Neural cell (in vitro differentiated cells): ENCODE measurements around the gene MAP2K6.

Experiments used
- MXI1 ChIP-seq: fragments of 450-650 bp; conservative IDR thresholded peaks from 2 replicates; pipeline ENCODE4 v1.6.1; 2014; ENCODE audit warnings: antibody characterized with exemption, mild to moderate bottlenecking; ENCODE audit not compliant: poor library complexity, severe bottlenecking
- POLR2AphosphoS5 ChIP-seq: IDR thresholded peaks from 2 replicates; pipeline ENCODE4 v1.6.1; 2012
- RAD21 ChIP-seq: fragments of 450-650 bp; conservative IDR thresholded peaks from 2 replicates; pipeline ENCODE4 v1.6.1; 2014; ENCODE audit warnings: antibody characterized with exemption, mild to moderate bottlenecking, moderate library complexity
- TAF1 ChIP-seq: IDR thresholded peaks from 2 replicates; pipeline ENCODE4 v1.6.1; 2012; ENCODE audit warnings: low read depth
- TF ChIP-seq, protein P1 (sequence below): fragments of 450-650 bp; IDR thresholded peaks from 2 replicates; pipeline ENCODE4 v1.5.1; 2014; ENCODE audit warnings: antibody characterized with exemption, mild to moderate bottlenecking, moderate library complexity; ENCODE audit not compliant: poor library complexity, severe bottlenecking
- TF ChIP-seq, protein P2 (sequence below): IDR thresholded peaks from 2 replicates; pipeline ENCODE4 v1.6.1; 2012; ENCODE audit warnings: borderline replicate concordance

DNA sequence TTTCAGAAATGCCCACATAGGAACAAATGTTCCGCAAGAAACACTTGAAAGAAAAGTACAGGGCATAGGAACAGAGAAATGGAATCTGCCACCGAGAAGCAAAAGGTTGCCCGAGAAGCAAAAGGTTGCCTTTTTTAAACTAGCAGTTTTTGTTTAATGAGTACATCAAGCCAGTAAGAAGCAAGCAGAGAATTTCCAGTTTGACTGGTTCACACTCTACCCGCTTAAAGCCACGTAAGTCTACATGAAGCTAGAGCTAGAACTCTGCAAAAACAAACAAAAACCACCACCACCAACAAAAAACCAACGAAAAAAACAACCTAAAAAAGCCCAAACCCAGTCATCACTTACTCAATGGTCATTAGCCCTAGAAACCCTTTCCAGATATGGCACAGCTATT lies 144.3 kb downstream of the MAP2K6 start:
- TF ChIP-seq POLR2AphosphoS5 (no peak), TAF1 (no peak), MXI1 (no peak), RAD21 (no peak)
- TF ChIP-seq, protein P1, sequence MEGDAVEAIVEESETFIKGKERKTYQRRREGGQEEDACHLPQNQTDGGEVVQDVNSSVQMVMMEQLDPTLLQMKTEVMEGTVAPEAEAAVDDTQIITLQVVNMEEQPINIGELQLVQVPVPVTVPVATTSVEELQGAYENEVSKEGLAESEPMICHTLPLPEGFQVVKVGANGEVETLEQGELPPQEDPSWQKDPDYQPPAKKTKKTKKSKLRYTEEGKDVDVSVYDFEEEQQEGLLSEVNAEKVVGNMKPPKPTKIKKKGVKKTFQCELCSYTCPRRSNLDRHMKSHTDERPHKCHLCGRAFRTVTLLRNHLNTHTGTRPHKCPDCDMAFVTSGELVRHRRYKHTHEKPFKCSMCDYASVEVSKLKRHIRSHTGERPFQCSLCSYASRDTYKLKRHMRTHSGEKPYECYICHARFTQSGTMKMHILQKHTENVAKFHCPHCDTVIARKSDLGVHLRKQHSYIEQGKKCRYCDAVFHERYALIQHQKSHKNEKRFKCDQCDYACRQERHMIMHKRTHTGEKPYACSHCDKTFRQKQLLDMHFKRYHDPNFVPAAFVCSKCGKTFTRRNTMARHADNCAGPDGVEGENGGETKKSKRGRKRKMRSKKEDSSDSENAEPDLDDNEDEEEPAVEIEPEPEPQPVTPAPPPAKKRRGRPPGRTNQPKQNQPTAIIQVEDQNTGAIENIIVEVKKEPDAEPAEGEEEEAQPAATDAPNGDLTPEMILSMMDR: no peak
- TF ChIP-seq, protein P2, sequence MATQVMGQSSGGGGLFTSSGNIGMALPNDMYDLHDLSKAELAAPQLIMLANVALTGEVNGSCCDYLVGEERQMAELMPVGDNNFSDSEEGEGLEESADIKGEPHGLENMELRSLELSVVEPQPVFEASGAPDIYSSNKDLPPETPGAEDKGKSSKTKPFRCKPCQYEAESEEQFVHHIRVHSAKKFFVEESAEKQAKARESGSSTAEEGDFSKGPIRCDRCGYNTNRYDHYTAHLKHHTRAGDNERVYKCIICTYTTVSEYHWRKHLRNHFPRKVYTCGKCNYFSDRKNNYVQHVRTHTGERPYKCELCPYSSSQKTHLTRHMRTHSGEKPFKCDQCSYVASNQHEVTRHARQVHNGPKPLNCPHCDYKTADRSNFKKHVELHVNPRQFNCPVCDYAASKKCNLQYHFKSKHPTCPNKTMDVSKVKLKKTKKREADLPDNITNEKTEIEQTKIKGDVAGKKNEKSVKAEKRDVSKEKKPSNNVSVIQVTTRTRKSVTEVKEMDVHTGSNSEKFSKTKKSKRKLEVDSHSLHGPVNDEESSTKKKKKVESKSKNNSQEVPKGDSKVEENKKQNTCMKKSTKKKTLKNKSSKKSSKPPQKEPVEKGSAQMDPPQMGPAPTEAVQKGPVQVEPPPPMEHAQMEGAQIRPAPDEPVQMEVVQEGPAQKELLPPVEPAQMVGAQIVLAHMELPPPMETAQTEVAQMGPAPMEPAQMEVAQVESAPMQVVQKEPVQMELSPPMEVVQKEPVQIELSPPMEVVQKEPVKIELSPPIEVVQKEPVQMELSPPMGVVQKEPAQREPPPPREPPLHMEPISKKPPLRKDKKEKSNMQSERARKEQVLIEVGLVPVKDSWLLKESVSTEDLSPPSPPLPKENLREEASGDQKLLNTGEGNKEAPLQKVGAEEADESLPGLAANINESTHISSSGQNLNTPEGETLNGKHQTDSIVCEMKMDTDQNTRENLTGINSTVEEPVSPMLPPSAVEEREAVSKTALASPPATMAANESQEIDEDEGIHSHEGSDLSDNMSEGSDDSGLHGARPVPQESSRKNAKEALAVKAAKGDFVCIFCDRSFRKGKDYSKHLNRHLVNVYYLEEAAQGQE: no peak
